ENCODE measurements around the gene MACROD2.
"Not testable (repeated sequence)": the region's sequence is repeated elsewhere in the genome, so short reads cannot be mapped to it uniquely, and the experiment has no call there.

MACROD2 gene

DNA sequence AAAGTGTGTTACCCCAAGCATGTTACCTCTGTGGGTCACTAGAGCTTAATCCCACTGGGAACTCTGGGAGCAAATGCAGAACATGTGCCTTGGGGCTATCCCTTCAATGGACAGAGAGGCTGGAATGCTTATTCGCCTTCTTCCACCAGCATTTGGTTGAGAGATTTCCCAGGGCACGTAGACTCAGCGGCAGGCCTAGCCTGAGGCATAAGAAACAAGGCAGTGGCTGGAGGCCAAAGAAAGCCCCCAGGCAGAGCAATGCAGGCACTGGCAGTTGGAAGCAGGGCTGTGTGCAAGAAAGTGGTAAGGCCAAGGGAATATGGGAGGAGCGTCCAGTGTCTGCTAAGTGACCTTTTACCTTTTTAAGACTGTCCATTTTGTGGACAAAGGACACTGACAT lies 456.1 kb downstream of the MACROD2 start:
- no peak for DNase-seq (ENCODE audit: low read depth in 3 of 3, low spot score in 1 of 3)

DNA sequence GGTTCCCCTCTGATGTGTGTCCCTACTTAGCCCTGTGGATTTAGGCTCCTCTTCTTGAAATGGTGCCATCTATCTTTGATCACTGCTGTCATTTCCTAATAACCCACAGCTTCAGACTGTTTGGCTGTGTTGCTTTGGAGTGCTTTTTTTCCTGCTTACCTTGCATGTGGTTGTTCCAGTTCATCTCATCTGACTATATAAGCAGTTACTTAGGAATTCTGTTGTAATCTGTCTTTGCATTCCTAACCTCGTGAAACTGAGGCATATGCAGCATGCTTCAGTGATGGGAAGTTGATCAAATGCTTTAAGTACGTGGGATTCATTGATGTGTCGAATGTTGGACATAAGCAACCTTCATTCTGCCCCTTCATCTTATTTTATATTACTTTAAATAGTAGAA lies 457.9 kb downstream of the MACROD2 start:
- DNase-seq (ENCODE audit: low read depth in 3 of 3, low spot score in 1 of 3) = no peak

DNA sequence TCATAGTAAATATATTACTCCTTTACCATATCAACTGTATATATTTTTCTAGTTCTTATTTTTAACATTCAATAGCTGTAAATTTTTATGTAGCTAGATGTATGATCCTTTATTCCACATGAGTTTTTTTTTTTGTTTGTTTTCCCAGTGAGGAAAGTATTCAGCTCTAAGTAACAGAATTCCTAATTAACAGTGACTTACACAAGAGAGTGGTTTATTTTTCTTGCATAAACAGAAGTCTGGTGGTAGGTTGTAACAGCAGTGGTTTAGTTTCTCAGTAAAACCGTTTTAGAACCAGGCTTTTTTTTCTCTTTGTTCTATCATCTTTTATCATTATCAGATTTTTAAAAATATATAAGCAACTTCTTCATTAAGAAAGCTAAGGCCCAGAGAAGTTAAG lies 459.0 kb downstream of the MACROD2 start:
- DNase-seq (ENCODE audit: low read depth in 3 of 3, low spot score in 1 of 3) = no peak

DNA sequence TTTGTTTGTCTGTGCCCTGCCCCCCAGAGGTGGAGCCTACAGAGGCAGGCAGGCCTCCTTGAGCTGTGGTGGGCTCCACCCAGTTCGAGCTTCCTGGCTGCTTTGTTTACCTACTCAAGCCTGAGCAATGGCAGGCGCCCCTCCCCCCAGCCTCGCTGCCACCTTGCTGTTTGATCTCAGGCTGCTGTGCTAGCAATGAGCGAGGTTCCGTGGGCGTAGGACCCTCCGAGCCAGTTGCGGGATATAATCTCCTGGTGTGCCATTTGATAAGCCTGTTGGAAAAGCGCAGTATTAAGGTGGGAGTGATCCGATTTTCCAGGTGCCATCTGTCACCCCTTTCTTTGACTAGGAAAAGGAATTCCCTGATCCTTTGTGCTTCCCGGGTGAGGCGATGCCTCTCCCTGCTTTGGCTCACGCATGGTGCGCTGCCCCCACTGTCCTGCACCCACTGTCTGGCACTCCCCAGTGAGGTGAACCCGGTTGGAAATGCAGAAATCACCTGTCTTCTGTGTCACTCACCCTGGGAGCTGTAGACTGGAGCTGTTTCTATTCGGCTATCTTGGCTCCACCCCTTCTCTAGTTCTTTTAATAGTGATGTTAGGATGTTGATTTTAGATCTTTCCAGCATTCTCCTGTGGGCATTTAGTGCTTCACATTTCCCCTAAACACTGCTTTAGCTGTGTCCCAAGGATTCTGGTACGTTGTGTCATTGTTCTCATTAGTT lies 471.9 kb downstream of the MACROD2 start:
- not testable (repeated sequence) for DNase-seq (ENCODE audit: low read depth in 3 of 3, low spot score in 1 of 3)

DNA sequence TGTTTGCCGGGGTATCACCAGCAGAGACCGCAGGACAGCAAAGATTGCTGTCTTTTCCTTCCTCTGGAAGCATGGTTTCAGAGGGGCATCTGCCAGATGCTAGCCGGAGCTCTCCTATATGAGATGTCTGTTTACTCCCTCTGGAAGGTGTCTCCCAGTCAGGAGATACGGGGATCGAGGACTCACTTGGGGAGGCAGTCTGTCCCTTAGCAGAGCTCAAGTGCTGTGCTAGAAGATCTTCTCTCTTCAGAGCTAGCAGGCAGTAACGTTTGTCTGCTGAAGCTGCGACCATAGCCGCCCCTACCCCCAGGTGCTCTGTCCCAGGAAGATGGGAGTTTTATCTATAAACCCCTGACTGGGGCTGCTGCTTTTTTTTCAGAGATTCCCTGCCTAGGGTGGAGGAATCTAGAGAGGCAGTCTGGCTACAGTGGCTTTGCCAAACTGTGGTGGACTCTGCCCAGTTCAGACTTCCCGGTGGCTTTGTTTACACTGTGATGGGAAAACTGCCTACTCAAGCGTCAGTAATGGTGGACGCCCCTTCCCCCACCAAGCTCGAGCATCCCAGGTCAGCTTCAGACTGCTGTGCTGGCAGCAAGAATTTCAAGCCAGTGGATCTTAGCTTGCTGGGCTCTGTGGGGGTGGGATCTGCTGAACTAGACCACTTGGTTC lies 475.0 kb downstream of the MACROD2 start:
- no peak for DNase-seq (ENCODE audit: low read depth in 3 of 3, low spot score in 1 of 3)

DNA sequence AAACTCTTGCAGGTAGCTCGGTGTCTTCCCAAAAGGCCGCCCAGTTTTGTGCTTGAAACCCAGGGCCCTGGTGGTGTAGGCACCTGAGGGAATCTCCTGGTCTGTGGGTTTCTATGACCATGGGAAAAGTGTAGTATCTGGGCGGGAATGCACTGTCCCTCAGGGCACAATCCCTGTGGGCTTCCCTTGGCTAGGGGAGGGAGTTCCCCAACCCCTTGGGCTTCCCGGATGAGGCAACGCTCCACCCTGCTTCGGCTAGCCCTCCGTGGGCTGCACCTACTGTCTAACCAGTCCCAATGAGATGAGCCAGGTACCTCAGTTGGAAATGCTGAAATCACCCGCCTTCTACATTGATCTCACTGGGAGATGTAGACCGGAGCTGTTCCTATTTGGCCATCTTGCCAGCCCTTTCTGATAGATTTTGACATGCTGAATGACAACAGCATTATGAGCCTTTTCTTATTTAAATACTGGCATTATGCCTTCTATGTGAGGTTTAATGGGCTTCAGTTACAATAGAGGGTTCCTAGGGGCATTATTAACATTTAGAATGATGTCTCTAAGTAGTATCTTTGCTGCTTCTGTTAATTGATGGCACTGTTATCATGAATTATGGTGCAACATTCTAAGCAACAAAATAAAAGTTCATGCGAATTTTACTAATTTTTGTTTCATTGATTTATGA lies 475.8 kb downstream of the MACROD2 start:
- DNase-seq (ENCODE audit: low read depth in 3 of 3, low spot score in 1 of 3) = no peak

DNA sequence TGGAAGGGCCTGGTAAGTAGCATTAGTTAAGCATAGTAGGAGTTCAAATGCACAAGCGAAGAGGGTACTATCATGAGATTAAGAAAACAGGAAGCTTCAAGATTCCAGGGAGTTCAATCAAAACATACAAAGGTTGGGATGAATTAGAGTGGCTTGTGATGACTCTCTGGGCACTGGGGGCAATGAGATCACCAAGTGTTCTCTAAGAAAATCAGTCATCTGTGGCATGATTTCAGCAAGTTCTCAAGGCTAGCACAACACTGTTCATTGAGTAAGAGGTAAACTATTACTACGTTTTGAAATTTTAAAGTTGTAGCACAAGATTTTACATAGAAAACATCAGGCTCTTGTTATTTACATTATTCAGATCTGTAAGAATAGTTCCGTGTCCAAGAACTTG lies 481.8 kb downstream of the MACROD2 start:
- no peak for DNase-seq (ENCODE audit: low read depth in 3 of 3, low spot score in 1 of 3)

DNA sequence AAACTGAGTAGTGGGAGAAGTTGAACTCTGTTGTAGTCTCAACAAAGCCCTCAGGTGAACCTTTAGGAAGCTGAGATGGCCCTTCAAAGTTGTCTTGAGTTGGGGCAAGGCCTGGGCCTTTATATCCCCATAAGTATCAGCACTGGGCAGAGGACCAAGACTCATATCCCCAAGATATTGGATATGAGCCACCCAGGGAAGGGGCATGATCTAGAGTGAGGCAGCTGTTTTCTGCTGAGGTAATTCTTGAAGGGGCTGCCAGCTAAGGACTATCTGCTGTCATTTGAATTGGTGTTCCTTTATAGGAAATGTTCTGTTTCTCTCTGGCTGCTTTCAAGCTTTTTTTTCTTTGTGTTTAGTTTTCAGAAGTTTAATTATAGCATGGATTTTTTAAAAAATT lies 482.8 kb downstream of the MACROD2 start:
- no peak for DNase-seq (ENCODE audit: low read depth in 3 of 3, low spot score in 1 of 3)

DNA sequence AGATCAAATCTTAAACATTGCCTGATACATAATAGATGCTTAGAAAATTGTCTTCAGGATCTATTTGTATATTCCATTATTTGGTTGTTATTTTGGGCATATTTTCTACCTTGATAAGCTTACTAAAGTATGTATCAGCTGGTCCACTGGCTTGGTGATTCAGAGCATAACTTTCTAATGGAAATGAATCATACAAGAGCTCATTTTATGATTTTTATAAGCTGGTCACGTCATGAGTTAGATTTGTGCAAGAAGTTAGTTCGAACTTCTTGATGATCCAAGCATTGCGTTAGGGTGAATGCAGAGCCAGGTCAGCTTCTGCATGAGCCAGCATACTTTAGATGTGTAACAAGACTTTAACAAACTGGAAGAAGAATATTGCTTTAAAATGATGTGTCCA lies 486.5 kb downstream of the MACROD2 start:
- DNase-seq (ENCODE audit: low read depth in 3 of 3, low spot score in 1 of 3) = no peak

DNA sequence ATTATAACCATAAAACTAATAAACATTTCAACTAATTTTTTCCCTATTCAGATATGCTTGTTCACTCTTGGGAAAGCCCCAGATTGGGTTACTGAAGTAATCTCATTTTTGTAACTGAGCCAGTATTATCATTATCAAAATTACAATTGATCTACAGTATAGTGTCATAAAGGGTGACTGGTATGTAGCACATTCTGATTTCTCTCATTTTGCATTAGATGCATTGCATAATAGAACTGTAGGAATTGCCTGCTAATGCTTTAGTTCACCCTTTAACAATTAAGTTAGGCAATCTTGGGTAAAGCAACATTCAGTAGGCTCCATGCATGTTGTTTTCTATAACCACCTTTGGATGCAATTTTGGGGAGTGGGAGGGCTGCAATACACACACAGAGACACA lies 492.9 kb downstream of the MACROD2 start:
- DNase-seq (ENCODE audit: low read depth in 3 of 3, low spot score in 1 of 3) = no peak

DNA sequence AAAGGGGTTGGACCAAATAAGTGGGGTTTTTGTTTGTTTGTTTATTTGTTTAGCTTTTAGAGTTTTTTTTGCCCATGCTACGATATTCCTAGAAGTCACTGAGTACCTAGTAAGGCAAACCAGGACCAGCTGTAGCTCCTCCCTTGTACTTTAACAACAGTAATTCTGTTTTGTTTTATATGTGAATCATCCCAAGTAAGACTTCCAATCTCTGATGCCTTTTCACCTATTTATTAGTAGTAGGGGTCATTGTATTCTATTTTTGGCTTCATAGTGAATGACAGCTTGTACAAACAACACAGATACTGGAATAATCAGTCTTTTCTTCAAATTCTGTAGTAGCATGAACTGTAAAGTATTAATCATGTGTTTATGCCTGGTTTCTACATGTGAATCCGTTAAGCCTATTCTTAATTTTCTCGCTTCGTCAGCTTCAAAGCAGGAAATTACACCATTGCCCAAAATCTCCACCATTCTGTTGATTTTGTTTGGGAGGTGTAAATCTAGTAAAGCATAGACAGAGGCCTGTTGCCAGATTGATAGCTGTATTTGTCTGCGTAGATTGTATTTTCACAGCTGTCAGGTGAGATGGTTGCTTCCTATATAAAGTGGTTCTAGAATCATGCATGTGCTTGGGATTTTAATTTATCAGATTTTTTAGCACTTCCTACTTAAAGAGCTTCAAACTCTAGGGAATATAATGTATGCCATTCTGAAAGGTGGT lies 493.6 kb downstream of the MACROD2 start:
- DNase-seq (ENCODE audit: low read depth in 3 of 3, low spot score in 1 of 3) = no peak

DNA sequence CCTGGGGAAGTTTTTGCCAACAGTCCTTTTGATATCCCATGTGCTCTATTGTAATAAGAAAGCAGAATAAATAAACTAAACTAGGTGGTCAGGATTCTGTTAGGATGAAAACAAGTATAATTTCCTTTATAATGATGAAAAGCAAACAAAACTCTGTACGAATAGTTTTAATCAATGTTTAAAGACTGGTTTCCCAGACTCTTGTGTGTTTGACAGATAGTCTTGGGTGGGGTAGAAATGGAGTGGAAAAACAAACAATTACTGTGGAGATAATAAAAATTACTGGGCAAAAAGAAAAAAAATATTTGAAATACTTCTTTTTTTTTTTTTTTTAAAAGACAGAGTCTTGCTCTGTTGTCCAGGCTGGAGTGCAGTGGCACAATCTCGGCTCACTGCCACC lies 494.2 kb downstream of the MACROD2 start:
- no peak for DNase-seq (ENCODE audit: low read depth in 3 of 3, low spot score in 1 of 3)

DNA sequence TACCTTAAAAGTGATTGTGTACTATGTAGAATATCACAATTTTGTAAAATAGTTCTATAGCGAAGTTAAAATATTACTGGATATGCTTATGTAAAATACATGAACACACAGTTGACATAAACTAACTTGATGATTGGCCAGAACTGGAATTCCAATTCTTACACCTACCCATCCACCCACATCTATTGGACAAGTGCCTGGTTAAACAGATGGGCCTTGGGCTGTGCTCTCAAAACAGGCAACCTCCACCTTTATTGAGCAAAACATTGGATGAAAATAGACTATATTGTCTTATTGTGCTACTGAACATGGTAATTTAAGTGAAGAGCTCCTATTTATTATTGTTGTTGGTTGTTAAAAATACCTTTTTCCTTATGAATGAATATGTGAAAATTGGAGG lies 496.1 kb downstream of the MACROD2 start:
- no peak for DNase-seq (ENCODE audit: low read depth in 3 of 3, low spot score in 1 of 3)

DNA sequence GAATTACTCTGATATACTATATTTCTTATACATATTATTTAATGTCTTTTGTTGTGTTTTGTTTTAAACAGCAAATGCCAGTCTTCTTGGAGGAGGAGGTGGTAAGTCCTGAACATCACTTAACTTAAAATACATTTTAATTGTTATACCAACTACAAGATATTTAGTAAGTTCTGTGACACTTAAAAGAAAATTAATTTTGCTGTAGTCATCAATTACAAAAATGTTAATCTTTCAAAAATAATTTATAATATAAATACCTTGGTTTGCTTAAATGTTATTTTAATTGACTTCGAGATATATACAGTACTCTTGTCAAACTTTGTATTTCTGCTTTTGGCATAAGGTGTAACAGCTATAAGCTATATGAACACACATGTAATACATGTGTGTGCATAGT lies 498.1 kb downstream of the MACROD2 start:
- DNase-seq (ENCODE audit: low read depth in 3 of 3, low spot score in 1 of 3) = no peak

DNA sequence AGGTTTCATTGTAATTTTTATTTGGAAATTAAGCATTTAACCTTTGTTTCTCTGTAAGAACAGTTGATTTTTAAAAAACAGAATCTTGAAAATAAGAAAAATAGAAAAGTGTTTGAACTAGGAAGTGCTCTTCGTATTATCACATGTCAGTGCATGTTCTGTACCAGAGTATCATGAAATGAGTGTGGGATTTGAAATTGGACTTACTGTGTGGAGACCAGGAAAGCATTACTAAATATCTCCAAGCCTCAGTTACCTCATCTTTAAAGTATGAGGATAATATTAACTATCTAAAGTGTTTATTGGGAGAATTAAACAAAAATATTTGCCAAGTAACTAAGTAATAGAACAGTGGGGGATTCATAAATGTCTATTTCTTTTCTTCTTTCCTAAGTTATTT lies 499.0 kb downstream of the MACROD2 start:
- DNase-seq (ENCODE audit: low read depth in 3 of 3, low spot score in 1 of 3) = no peak

DNA sequence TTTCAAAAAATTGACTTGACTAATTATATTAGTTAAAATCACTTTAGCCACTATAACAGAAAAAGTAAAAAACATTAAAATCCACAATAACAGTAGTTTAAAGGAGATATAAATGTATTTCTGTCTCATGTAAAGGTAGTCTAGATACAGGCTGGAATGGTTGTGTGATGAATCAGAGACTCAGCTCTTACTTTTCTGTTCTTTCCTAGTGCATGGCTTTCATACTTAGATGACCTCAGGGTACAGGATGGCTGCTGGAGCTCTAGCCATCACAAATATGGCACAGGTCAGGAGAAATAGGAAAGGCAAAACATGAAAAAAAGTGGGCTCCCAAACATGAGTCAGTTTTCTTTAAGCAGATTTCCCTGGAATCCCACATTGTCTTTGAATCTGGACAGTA lies 499.8 kb downstream of the MACROD2 start:
- no peak for DNase-seq (ENCODE audit: low read depth in 3 of 3, low spot score in 1 of 3)

DNA sequence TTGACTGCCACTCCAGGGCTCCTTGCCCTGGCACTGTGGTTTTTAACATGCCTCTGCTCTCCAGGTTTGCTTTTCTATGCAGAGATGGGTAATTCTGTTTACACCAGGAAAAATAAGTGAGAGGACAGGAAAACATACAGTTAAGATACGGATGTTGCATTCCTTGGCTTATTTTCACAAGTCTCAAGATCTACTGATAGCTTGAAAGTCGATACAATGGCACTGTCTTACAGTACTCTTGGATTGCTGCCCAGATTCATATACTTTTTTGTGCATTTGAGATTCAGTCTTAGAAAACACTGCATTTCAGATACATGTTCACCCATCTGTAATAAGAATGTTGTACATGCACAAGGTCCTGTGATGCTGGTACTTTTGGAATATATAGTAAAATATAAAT lies 501.7 kb downstream of the MACROD2 start:
- no peak for DNase-seq (ENCODE audit: low read depth in 3 of 3, low spot score in 1 of 3)

DNA sequence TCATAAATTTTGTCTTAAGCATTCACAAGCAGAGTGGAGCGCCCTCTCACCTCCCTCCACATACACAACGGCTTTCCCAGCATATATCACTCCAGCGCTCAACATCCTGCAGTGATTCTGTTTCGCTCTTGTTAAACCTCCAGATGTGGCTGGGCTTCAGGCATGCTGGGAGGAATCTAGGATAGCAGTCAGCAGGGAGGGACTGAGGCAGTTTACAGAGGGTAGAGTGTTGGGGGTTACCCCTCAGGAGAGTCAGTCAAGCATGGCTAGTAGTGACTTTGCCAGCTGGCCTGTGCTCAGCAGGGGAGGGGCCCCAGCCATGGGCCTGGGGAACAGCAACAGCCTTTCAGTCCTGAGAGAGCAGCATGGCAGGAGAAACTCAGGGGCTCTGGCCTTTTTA lies 503.5 kb downstream of the MACROD2 start:
- DNase-seq (ENCODE audit: low read depth in 3 of 3, low spot score in 1 of 3) = no peak

DNA sequence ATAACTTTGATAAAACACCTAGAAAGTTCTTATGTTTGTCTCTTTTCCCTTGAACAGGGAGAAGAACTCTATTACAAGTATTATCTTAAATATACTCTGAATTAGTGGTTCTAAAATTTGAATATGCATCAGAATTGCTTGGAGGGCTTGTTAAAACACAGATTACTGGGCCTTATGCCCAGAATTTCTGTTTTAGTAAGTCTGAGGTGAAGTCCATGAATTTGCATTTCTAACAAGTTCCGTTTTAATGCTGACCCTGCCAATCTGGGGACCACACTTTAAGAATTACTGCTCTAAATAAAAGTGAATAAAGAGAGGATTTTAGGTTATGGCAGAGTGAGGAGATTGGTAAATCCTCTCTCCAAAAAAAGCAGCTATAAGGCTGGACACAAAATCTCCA lies 510.2 kb downstream of the MACROD2 start:
- DNase-seq (ENCODE audit: low read depth in 3 of 3, low spot score in 1 of 3) = no peak

DNA sequence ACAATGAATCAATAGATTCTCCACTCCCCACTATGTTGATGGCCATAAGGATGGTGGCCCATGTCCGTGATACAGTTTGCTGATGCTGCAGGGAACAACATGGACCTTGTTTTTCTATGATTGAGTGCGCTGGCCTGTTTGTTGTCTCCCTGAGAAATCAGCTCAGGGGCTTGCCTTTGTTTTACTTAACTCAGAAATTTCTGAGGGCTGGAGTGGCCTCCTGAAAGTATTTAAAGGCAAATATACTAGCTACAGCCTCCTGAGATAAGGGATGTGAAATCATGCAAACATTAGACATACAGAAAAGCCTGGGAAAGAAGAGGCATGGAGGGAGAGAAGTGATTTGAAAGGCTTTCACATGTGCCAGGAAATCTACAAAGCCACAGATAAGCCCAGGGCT lies 512.4 kb downstream of the MACROD2 start:
- no peak for DNase-seq (ENCODE audit: low read depth in 3 of 3, low spot score in 1 of 3)

DNA sequence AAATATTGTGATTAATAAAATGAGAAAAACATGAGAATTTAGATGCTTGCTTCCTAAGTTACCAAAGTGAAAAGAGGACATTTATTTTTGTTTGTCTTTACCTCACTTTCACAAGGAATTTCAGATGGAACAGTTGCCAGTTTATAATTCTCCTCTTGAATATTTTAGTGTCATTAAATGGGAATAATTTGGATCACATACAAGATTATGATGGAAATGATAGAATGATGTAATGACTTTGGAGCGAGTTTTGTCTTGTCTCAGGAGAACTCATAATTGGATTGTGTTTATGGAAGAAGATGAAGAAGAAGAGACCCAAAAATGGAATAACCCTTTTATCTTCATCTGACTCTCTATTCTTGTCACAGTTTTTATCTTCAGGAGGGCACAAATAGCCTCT lies 515.0 kb downstream of the MACROD2 start:
- DNase-seq (ENCODE audit: low read depth in 3 of 3, low spot score in 1 of 3) = no peak

DNA sequence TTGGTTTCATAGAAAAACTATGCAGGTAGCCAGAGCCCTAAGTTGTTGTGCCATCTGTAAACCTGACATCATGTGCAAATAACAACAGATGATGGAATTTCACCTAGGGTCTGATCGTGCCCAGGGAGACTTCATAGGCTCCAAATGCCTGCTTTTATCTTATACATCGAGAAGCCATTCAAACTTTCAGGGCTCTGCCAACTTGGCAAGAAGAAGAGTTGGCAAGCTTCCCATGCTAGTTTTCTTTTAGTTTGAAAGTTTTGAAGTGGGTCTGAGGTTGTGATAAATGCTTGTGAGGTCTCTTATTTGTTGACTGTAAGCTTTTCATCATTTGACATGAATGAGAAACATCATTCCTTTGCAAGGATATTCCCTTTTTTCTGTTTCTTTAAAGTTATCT lies 517.5 kb downstream of the MACROD2 start:
- DNase-seq (ENCODE audit: low read depth in 3 of 3, low spot score in 1 of 3) = no peak
